ENCODE data around the gene OGFOD1. TPM values are rescaled to one million over a fixed set of nuclear protein-coding genes. Genes with fewer than 3 reads are reported as not detected.

OGFOD1 gene
- 20.5 TPM for total RNA-seq (2013)
- polyA plus RNA-seq = 10 to 100 TPM in 2 of 3 donors, 1 to 10 TPM in 1; 8.2 to 37.9 (median 23.4) TPM
- 4.5 and 5.5 TPM in 2 replicates for polyA minus RNA-seq
- 4.6 to 12.6 (median 7.7) reads per million in 11 experiments for total RNA-seq

DNA sequence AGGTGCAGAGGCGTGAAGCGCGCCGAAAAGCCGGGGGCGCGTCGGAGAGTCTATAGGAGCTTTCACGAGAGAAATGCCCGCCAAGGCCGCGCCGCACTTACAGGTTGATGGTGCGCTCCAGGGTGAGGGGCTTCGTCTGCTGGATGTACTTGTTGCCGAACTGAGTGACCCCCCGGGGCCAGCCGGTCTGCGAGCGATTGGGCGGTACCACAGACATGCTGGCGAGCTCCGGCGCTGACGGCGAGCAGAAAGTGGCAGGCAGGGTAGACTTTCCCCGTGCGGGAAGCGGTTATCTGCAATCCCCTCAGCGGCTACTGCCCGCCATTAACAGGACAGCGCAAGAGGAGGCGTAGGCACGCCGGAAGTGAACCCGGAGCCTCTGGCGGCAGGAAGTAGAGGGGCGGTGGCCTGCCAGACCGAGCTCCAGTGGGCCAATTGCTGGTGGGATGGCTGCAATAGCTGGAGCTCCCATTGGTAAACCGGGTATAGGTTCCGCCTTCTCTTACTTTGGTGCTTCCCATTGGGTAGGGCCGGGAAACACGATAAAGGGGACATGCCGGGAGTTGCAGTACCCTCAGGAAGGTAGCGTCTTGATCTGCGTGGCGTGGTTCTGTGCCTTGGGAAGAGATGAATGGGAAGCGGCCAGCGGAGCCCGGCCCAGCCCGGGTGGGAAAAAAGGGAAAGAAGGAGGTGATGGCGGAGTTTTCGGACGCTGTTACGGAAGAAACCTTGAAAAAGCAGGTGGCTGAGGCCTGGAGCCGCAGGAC, at the start of gene OGFOD1, which contains the start of gene NUDT21:
OGFOD1 (plus strand) TSS at position 569 of the 767 bp plus-strand sequence; CDS start at position 628, 59 bp downstream.
NUDT21 (minus strand) TSS at position 347 of the 767 bp plus-strand sequence; CDS start at position 217, 130 bp downstream.
- Histone ChIP-seq H3K9me3 (replicated peaks in 1 of 2; ENCODE audit: control insufficient read depth in 1 of 2, insufficient read depth in 1 of 2, low read length in 2 of 2) (no peaks in the 10 kb centered on the region), H3K9ac (ENCODE audit: insufficient read depth, low read length, poor library complexity, severe bottlenecking) (peak within 1 kb of the TSS; percentile 75), H2AFZ (ENCODE audit: insufficient read depth, low read depth, low read length, poor library complexity, severe bottlenecking) (peak within 1 kb of the TSS; percentile 96), H3K36me3 (replicated peaks in 1 of 2; ENCODE audit: control insufficient read depth in 1 of 2, insufficient read depth in 2 of 2, low read length in 2 of 2) (peaks cover 15 to 45% of the 10 kb centered on the region in 2 donors), H3K27me3 (ENCODE audit: control insufficient read depth in 2 of 2, insufficient read depth in 2 of 2, low read length in 2 of 2) (no peaks in the 10 kb centered on the region), H3K4me3 (replicated peaks in 1 of 3; ENCODE audit: low read depth in 2 of 3, low read length in 3 of 3) (peak within 1 kb of the TSS; percentile 74 to 87 (median 87)), H3K27ac (ENCODE audit: low read depth in 1 of 2, low read length in 2 of 2) (peak within 1 kb of the TSS; percentile 61 to 82), H3K4me2 (replicated peaks; ENCODE audit: extremely low read depth, low read length, poor library complexity, severe bottlenecking) (peak within 1 kb of the TSS; percentile 97), H3K79me2 (ENCODE audit: insufficient read depth, low read length) (peaks cover 68% of the 10 kb centered on the region), H4K20me1 (ENCODE audit: insufficient read depth, low read length) (peaks cover 7% of the 10 kb centered on the region), H3K4me1 (ENCODE audit: control insufficient read depth in 1 of 2, insufficient read depth in 2 of 2, low read length in 2 of 2) (peaks cover 20 to 26% of the 10 kb centered on the region in 2 donors)
- Mint-ChIP-seq H3K4me3 (peak within 1 kb of the TSS; percentile 99 to 100), H3K36me3 (peaks cover 31 to 33% of the 10 kb centered on the region in 2 donors), H3K9me3 (peaks cover 0 to 1% (median 0%) of the 10 kb centered on the region in 7 donors), H3K27me3 (ENCODE audit: low read depth in 3 of 3) (no peaks in the 10 kb centered on the region), H3K4me1 (peaks cover 29% of the 10 kb centered on the region), H3K27ac (peak within 1 kb of the TSS; percentile 90 to 99 (median 93))
- intact Hi-C loops (cut with micrococcal nuclease) = loop anchor here (2.0 to 10.0 kb wide), 2 partner anchors 154 to 278 kb away; partner anchors contain the start of gene MT2A (in 1 of the 2)
- under 1% methylated on average over 56 of the region's 56 CpGs for WGBS (ENCODE audit: insufficient coverage)
- peak; percentile 94 to 98 (median 96) for DNase-seq
- TF ChIP-seq, protein P1, sequence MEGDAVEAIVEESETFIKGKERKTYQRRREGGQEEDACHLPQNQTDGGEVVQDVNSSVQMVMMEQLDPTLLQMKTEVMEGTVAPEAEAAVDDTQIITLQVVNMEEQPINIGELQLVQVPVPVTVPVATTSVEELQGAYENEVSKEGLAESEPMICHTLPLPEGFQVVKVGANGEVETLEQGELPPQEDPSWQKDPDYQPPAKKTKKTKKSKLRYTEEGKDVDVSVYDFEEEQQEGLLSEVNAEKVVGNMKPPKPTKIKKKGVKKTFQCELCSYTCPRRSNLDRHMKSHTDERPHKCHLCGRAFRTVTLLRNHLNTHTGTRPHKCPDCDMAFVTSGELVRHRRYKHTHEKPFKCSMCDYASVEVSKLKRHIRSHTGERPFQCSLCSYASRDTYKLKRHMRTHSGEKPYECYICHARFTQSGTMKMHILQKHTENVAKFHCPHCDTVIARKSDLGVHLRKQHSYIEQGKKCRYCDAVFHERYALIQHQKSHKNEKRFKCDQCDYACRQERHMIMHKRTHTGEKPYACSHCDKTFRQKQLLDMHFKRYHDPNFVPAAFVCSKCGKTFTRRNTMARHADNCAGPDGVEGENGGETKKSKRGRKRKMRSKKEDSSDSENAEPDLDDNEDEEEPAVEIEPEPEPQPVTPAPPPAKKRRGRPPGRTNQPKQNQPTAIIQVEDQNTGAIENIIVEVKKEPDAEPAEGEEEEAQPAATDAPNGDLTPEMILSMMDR (IDR thresholded peaks at IDR 0.05) = no peak

DNA sequence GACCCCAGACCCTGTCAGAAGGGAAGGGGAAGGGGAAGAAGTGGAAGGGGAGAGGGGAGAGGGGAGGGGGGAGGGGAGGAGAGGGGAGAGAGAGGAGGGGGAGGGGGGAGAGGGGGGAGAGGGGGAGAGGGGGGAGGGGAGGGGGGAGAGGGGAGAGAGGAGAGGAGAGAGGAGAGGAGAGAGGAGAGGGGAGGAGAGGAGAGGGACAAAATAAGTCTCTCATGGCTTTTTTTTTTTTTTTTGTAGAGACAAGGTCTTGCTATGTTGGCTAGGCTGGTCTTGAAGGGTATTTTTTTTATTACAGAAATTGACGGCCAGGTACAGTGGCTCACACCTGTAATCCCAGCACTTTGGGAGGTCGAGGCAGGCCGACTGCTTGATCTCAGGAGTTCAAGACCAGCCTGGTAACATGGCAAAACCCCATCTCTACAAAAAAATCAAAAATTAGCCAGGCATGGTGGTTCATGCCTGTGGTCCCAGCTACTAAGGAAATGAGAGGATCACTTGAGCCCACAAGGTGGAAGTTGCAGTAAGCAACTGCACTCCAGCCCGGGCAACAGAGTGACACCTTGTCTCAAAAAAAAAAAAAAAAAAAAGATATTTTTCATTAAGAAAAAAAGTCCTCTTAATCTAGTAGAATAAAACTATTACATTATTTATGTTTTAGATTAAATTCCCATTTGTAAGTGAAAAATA, 45.2 kb upstream of the OGFOD1 start:
- intact Hi-C loops (cut with micrococcal nuclease) = no loop called here
- peaks cover 65 to 82% of the 10 kb centered on the region in 2 donors for H3K36me3 Mint-ChIP-seq
- no peaks in the 10 kb centered on the region for H3K27me3 ChIP-seq (ENCODE audit: control insufficient read depth in 2 of 2, insufficient read depth in 2 of 2, low read length in 2 of 2)
- DNase-seq = no peak
- H3K9me3 Mint-ChIP-seq = no peaks in the 10 kb centered on the region
- WGBS (ENCODE audit: insufficient coverage) = 93% methylated on average over 2 of the region's 4 CpGs
- H3K4me3 ChIP-seq (replicated peaks in 1 of 3; ENCODE audit: low read depth in 2 of 3, low read length in 3 of 3) = no peak overlapping the region
- peaks cover 7% of the 10 kb centered on the region for H3K4me1 Mint-ChIP-seq
- no peak overlapping the region for H3K27ac Mint-ChIP-seq
- H3K36me3 ChIP-seq (replicated peaks in 1 of 2; ENCODE audit: control insufficient read depth in 1 of 2, insufficient read depth in 2 of 2, low read length in 2 of 2) = peaks cover 68 to 87% of the 10 kb centered on the region in 2 donors
- no peak overlapping the region for H3K4me3 Mint-ChIP-seq
- no peak overlapping the region for H3K27ac ChIP-seq (ENCODE audit: low read depth in 1 of 2, low read length in 2 of 2)
- H3K27me3 Mint-ChIP-seq (ENCODE audit: low read depth in 3 of 3) = no peaks in the 10 kb centered on the region
- H3K4me1 ChIP-seq (ENCODE audit: control insufficient read depth in 1 of 2, insufficient read depth in 2 of 2, low read length in 2 of 2) = peaks cover 0 to 3% of the 10 kb centered on the region in 2 donors
- no peaks in the 10 kb centered on the region for H3K79me2 ChIP-seq (ENCODE audit: insufficient read depth, low read length)
- no peak overlapping the region for H2AFZ ChIP-seq (ENCODE audit: insufficient read depth, low read depth, low read length, poor library complexity, severe bottlenecking)
- no peak overlapping the region for H3K4me2 ChIP-seq (replicated peaks; ENCODE audit: extremely low read depth, low read length, poor library complexity, severe bottlenecking)
- TF ChIP-seq, protein P1 (IDR thresholded peaks at IDR 0.05) = no peak
- no peak overlapping the region for H3K9ac ChIP-seq (ENCODE audit: insufficient read depth, low read length, poor library complexity, severe bottlenecking)
- no peaks in the 10 kb centered on the region for H3K9me3 ChIP-seq (replicated peaks in 1 of 2; ENCODE audit: control insufficient read depth in 1 of 2, insufficient read depth in 1 of 2, low read length in 2 of 2)
- H4K20me1 ChIP-seq (ENCODE audit: insufficient read depth, low read length) = peaks cover 50% of the 10 kb centered on the region

Data from CD14-positive monocyte (primary cell).